GM19043 (cell line): ENCODE data around the gene LRRC1.

Experiments used
- ATAC-seq: cut with Tn5 transposase; IDR thresholded peaks from one replicate; pipeline ENCODE4 v1.9.1; 2021; ENCODE audit warnings: low read depth; ENCODE audit not compliant: unreplicated experiment

Gene LRRC1

GRCh38 chr6:53840027-53840426 lies 45.2 kb downstream of the LRRC1 start:
- ATAC-seq: no peak

- no peak for ATAC-seq
Observed at GRCh38 chr6:53845280-53846195, 50.7 kb downstream of the LRRC1 start.

- no peak for ATAC-seq
Observed at GRCh38 chr6:53846250-53846649, 51.4 kb downstream of the LRRC1 start.

- ATAC-seq: no peak
Observed at GRCh38 chr6:53847796-53848314, 53.0 kb downstream of the LRRC1 start.

- no peak for ATAC-seq
Observed at GRCh38 chr6:53850527-53850926, 55.7 kb downstream of the LRRC1 start.

- ATAC-seq: no peak
Observed at GRCh38 chr6:53851561-53851960, 56.8 kb downstream of the LRRC1 start.

- no peak for ATAC-seq
Observed at GRCh38 chr6:53852805-53853204, 58.0 kb downstream of the LRRC1 start.

- peak; percentile 97 for ATAC-seq
Observed at GRCh38 chr6:53854843-53855567, 60.2 kb downstream of the LRRC1 start.

GRCh38 chr6:53855940-53856339 lies 61.1 kb downstream of the LRRC1 start:
- no peak for ATAC-seq

GRCh38 chr6:53857318-53858094 lies 62.7 kb downstream of the LRRC1 start:
- ATAC-seq: no peak

GRCh38 chr6:53858196-53858595 lies 63.4 kb downstream of the LRRC1 start:
- ATAC-seq: no peak

- no peak for ATAC-seq
Observed at GRCh38 chr6:53858913-53859312, 64.1 kb downstream of the LRRC1 start.

GRCh38 chr6:53860511-53860910 lies 65.7 kb downstream of the LRRC1 start:
- no peak for ATAC-seq

- ATAC-seq: no peak
Observed at GRCh38 chr6:53861518-53861917, 66.7 kb downstream of the LRRC1 start.

GRCh38 chr6:53862662-53863462 lies 68.1 kb downstream of the LRRC1 start:
- no peak for ATAC-seq

GRCh38 chr6:53864781-53865180 lies 70.0 kb downstream of the LRRC1 start:
- ATAC-seq: no peak

- ATAC-seq: no peak
Observed at GRCh38 chr6:53866226-53866625, 71.4 kb downstream of the LRRC1 start.

- ATAC-seq: no peak
Observed at GRCh38 chr6:53868626-53869025, 73.8 kb downstream of the LRRC1 start.

GRCh38 chr6:53869964-53870363 lies 75.2 kb downstream of the LRRC1 start:
- ATAC-seq: no peak

GRCh38 chr6:53873922-53874321 lies 79.1 kb downstream of the LRRC1 start:
- no peak for ATAC-seq
